ENCODE measurements around the gene KIF24.
"Not testable (repeated sequence)": the region's sequence is repeated elsewhere in the genome, so short reads cannot be mapped to it uniquely, and the experiment has no call there.

Gene KIF24

DNA sequence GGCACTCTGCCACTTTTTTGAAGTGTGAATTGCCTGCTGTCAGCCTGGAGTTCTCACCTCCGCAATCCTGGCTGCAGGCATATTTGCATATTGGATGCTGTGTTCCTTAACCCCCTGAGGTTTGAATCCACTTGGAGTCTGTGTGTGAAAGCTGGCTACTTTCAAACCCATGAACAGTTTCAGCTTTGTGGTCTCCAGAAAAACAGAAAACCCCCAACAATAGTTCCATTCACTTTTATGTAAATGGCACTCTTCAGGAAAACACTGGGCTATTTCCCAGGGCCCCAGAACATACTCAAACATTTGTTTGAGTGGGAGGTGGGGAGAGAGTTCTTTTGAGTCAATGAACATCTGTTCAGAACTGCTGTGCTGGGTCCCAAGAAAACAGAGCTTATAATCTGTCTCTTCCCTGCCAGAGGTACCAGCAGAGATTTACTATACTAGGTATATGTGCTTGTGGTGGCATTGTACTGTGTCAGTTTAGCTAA lies 5.3 kb upstream of the KIF24 start:
- no peak for DNase-seq
- in situ Hi-C loops (cut with MboI; ENCODE audit: low pct_unique_long_range_greater_than_20kb, low sequenced_read_pairs), result no loop called here

DNA sequence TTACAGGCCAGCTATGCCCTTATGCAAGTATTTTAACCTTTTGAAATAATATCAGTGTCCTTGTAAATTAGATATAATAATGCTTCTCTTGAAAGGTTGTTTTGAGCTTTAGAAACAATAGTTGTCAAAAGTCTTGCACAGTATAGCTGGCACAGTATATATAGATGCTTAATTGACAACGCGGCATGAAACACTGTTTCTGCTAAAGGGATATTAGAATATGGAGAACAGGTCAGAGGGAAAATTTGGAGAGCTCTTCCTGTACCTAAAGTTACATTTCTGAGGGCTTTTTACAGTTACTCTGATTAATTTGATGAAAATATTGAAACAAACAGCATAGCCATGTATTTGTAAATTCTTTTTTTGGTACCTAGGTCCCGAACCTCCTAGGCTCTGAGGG lies 4.8 kb upstream of the KIF24 start:
- in situ Hi-C loops (cut with MboI; ENCODE audit: low pct_unique_long_range_greater_than_20kb, low sequenced_read_pairs), result no loop called here
- no peak for DNase-seq

DNA sequence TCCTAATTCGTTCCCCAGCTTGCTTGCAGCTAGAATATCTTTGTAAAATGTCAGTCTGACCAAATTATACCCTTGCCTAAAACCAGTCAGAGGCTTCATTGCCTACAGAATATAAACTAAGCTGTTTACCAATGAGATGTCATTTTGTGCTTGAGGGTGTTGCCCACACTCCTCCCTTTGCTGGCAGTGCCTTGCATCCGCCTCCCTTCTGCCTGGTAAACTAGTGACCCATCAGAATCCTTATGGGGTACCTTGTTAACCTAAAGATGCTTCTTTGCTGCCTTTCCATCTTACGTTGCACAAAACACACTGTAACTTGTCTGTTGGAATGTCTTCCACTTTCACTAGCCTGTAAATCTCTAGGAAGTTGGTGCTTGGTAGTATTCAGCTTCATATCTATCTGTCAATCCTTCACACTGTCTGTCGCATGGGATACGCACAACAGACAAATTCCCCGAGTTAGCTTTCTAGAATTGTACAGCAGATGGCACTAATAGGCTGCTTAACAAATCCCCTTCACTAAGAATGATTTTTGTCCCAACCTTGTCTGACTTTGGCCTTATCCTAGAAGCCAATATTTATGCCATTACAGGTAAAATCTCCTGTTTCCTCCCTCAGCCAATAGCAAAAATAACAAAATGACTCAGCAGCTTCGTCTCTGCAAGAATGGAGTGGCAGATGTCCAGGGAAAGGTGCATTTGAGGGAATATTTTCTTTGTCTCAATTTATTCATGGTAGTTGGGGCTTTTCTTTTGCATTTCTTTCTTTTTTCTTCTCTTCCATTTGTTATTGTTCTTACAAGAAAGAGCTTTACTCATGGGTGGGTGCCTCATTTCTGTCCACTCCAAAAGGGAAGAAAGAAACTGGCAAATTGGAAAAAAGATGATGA lies 3.3 kb upstream of the KIF24 start:
- in situ Hi-C loops (cut with MboI; ENCODE audit: low pct_unique_long_range_greater_than_20kb, low sequenced_read_pairs), result no loop called here
- DNase-seq, result peak; percentile 60

DNA sequence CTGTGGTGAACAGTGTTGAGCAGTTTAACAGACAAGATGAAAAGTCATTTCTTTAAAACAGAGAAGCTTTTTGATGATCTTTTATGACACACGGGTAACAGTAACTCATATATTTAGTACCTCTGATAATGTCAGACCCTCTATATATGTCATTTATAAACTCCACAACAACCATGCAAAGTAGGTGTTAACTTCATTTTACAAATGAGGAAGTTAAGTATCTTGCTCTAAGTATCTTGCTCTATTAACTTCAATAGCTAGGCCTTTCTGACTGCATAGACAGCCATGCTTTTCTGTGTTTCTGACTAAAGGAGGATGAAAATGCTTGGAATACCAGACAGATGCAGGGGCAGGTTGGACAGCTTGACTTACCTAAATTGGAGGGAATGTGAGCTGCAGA lies 2.1 kb upstream of the KIF24 start:
- DNase-seq, result peak; percentile 26
- in situ Hi-C loops (cut with MboI; ENCODE audit: low pct_unique_long_range_greater_than_20kb, low sequenced_read_pairs), result no loop called here

DNA sequence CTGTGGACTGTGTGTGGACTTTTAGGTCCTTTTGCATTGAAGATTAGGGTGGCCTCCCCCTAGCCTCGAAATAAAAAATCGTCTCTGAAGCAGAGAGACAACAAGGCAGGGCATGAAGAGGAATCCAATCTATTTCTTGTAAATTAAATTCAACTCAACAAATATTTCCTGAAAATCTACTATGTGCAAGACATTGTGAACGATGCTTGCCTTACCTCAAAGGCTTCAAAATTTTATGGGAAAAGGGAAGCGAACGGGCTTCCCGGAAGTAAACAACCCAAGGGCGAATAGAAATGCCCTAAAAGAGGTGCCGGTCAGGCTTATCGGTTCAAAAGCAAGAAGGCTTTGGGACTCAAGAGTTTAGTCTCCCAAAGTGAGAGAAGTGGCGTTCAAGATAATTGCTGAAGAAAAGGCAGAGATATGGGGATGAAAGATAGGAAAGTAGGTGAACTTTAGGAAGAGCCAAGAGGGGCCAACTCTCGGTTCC lies 525 bp downstream of the KIF24 start:
- no peak for DNase-seq

DNA sequence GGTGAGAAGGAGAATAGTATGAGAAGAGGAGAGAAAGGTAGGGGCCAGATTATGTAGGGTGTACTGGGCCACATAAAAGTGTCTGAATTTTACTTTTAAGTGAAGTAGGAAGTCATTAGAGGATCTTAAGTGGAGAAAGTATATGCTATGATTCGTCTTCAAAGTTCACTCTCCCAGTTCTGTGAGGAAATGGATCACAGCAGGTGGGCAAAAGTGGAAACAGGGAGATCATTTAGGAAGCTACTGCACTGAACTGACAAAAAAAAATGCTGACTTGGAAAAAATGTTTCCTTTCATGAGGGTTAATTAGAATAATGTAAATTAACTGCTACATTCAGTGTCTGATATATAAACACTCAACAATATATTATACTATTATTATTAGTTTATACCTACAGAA lies 2.4 kb downstream of the KIF24 start:
- DNase-seq, result no peak
- in situ Hi-C loops (cut with MboI; ENCODE audit: low pct_unique_long_range_greater_than_20kb, low sequenced_read_pairs), result no loop called here

More for the DNA sequence above, 525 bp downstream of the KIF24 start:
- in situ Hi-C loops (cut with MboI; ENCODE audit: low pct_unique_long_range_greater_than_20kb, low sequenced_read_pairs), result no loop called here

DNA sequence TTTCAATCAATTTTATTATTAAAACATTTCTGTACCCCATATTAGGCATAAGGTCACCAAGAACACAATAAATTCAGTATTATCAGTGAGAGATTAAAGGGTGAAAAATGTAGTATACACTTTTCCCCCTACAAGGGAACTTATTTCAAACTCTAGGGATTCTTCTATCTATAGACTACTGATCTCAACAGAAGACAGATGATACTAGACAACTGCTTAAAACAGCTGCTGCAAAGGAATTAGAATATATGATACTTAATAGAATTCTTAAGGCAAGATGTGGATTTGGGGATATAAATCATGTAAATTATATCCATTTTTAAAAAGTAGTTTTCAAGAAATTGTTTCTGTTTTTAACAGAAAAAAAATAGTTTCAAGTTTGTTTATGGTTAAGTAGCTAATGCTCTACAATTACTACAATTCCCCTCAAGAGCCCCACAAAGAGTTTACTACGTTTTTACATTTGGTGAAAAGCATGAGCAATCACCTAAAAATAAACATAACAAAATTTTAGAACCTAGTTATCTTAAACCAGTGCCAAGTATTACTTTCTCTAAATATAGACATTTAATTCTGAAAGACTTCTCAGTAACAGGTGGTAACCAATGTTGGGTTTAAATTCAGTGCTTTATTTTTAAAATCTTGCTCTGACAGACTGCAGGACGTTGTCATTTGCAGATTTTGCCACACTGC lies 6.0 kb downstream of the KIF24 start:
- DNase-seq, result no peak
- in situ Hi-C loops (cut with MboI; ENCODE audit: low pct_unique_long_range_greater_than_20kb, low sequenced_read_pairs), result no loop called here

DNA sequence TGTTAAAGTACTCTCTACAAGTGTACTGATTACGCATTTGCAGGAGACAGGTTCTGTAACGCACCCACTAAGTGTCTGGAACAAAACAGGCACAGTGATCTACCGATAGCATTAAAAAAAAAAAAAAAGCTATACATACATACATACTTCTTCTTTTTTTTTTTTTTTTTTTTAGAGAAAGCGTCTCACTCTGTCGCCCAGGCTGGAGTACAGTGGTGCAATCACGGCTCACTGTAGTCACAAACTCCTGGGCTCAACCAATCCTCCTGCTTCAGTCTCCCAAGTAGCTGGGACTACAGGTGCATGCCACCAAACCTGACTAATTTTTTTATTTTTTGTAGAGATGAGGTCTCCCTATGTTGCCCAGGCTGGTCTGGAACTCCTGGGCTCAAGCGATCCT lies 7.6 kb downstream of the KIF24 start:
- in situ Hi-C loops (cut with MboI; ENCODE audit: low pct_unique_long_range_greater_than_20kb, low sequenced_read_pairs), result no loop called here
- DNase-seq, result peak; percentile 74

DNA sequence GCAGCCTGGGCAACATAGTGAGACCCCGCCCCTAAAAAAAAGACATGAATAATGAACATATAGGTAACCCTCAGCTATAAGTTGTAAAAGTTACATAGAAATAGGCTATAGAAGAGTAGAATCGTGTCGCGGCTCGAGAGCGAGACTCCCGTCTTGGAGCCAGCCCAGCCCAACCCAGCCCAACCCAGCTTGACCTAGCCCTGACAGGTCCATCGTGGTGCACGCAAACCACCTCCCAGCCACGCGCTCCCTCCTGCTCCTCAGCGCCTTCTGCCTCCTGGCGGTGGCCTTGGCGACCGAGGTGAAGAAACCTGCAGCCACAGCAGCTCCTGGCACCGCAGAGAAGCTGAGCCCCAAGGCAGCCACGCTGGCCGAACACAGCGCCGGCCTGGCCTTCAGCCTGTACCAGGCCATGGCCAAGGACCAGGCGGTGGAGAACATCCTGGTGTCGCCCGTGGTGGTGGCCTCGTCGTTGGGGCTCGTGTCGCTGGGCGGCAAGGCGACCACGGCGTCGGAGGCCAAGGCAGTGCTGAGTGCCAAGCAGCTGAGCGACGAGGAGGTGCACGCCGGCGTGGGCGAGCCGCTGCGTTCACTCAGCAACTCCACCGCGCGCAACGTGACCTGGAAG lies 10.8 kb downstream of the KIF24 start:
- in situ Hi-C loops (cut with MboI; ENCODE audit: low pct_unique_long_range_greater_than_20kb, low sequenced_read_pairs), result no loop called here

DNA sequence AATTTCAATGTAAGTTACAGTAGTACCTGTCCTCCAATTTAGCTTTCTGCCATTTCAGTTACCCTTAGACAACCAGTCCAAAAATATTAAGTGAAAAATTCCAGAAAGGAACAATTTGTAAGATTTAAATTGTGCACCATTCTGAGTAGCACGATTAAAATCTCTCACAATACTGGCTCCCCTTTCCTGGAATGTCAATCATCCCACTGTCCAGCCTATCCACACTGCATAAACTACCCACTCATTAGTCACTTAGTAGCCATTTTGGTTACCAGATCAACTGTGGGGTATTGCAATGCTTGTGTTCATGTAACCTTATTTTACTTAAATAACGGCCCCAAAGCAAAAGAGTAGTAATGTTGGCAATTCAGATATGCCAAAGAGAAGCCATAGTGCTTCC lies 11.6 kb downstream of the KIF24 start:
- DNase-seq, result no peak
- in situ Hi-C loops (cut with MboI; ENCODE audit: low pct_unique_long_range_greater_than_20kb, low sequenced_read_pairs), result no loop called here

More for the DNA sequence above, 10.8 kb downstream of the KIF24 start:
- DNase-seq, result no peak

DNA sequence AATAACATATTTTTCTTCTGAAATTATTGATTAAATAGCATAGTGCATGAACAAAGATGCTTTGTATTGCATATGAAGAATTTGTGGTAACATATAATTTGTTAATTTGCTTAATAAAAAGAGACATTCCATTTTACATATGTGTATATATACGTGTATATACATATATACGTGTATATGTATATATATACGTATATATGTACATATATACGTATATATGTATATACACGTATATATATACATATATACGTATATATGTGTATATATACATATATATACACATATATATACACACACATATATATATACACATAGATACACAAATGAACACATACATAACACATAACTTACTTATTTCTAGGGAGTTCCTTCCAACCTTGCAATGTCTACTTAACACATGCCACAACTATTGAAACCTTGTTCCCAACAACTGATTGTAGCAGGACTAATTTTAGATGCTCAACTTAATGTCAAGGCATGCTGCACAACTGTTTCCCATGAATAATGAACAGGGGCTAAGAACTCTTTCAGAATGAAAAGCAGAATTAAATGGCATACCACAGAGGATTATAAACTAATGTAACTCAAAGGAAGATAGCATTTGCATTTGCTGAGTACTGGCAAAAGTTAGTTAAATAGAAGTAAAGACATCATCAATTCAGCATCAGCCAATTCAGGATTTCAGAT lies 17.4 kb downstream of the KIF24 start:
- in situ Hi-C loops (cut with MboI; ENCODE audit: low pct_unique_long_range_greater_than_20kb, low sequenced_read_pairs), result no loop called here
- DNase-seq, result no peak

DNA sequence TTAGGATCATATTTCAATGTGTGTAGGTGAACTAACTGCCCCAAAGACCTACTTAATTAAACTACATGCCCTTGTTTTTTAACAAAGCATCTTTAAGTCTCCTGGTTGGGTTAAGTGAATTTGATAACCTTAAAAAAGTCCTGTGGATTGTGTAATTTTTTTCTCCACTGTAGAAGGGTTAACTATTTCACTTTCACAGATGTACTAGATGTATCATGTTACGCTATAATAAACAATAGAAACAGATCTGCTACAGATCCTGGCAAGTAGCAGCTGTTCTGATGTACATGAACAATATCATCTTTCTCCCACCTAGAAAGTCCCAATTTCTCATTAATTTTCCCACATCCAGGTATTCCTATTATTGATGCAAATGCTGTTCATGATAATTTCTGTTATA lies 18.9 kb downstream of the KIF24 start:
- DNase-seq, result no peak
- in situ Hi-C loops (cut with MboI; ENCODE audit: low pct_unique_long_range_greater_than_20kb, low sequenced_read_pairs), result no loop called here

DNA sequence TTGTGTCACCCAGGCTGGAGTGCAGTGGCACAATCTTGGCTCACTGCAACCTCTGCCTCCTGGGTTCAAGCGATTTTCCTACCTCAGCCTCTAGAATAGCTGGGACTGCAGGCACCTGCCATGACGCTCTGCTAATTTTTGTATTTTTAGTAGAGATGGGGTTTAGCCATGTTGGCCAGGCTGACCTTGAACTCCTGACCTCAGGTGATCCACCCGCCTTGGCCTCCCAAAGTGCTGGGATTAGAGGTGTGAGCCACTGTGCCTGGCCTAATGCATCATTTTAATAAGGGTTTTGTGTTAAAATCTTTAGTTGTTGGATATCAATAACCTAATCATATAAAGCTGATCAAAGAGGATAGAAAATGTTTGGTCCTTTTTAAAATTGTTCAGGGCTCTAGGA lies 20.8 kb downstream of the KIF24 start:
- DNase-seq; in situ Hi-C loops (cut with MboI; ENCODE audit: low pct_unique_long_range_greater_than_20kb, low sequenced_read_pairs): not testable (repeated sequence)

DNA sequence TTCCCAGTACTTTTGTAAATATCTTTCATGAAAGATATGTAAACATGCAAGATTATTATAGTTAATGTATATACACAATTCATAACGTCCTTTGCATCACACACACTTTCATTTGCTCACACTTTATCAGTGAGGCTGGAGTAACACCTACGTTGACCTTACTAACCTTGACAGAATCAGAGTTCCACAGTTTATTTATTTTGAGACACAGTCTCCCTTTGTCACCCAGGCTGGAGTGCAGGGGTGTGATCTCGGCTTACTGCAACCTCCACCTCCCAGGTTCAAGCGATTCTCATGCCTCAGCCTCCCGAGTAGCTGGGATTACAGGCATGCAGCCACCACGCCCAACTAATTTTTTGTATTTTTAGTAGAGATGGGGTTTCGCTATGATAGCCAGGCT lies 28.0 kb downstream of the KIF24 start:
- in situ Hi-C loops (cut with MboI; ENCODE audit: low pct_unique_long_range_greater_than_20kb, low sequenced_read_pairs); DNase-seq: not testable (repeated sequence)

DNA sequence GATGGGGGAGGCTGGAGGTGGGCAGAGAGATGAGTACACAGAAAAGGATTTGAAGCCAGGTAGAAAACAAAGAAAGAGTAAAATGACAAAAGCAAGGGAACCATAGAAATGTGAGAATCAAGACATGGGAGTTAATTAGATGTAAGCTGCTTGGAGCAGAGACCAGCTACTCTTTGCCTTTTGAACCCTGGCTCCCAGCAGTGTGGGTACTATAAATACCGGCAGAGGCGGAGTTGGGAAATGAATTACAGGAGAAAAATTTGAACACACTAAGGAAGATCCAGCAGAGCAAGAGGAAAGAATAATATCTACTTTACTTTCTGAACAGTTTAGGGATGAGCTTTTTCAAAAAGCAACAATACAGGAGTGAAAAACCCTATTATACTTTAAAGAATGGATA lies 36.5 kb downstream of the KIF24 start:
- DNase-seq, result no peak
- in situ Hi-C loops (cut with MboI; ENCODE audit: low pct_unique_long_range_greater_than_20kb, low sequenced_read_pairs), result no loop called here

DNA sequence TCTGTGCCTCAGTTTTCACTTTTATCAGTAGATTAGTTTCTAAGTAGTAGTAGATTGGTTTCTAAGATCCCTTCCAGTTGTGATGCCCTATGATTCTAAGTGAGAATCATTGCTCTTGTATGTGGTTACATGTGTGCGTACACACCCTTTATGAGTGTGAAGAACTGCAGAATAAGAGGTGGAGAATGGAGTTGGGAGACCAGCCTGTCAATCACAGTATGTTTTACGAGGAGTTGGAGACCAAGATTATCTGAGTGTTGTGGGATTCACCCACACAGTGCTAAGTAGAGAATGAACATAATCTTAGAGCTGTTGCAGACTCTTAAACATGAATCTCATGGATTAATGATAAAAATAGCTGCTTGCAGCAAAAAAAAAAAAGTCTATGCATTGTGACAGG lies 37.6 kb downstream of the KIF24 start:
- no peak for DNase-seq
- in situ Hi-C loops (cut with MboI; ENCODE audit: low pct_unique_long_range_greater_than_20kb, low sequenced_read_pairs), result no loop called here

DNA sequence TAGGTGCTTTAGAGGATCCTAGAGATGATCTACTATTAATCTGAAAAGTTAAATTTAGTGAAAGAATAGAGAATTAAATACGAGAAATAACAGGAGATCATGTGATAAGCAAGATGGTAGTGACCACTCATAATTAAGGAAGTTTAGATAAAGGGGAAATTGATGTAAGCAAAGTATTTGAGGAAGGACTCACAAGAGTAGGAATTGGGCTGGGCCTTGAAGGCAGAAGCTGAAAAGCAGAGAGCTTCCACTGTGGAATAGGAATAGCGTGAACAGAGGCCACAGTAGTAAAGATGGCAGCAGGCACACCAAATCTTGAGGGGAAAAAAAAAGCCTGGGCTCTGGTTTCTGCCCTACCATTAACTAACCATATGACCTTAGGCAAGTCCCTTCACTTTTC lies 38.0 kb downstream of the KIF24 start:
- in situ Hi-C loops (cut with MboI; ENCODE audit: low pct_unique_long_range_greater_than_20kb, low sequenced_read_pairs), result no loop called here
- DNase-seq, result no peak

DNA sequence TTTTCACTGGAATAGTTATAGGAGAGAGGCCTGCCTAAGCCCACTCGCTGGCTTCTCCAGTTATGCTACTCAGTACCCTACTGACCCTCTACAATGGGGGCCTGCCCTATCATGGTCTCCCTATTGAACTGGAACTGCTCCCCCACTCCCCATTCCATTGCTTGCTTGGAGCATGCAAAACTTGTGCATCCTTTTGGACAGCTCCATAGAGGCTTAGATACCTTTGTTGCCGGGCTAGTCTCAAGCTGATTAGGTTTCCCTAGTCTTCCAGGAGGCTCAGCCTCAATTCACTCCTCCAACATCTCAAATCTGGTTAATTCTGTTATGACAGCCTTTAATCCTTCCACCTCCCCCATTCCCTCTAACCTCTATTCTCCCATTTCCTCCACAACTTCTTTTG lies 39.9 kb downstream of the KIF24 start:
- DNase-seq, result no peak
- in situ Hi-C loops (cut with MboI; ENCODE audit: low pct_unique_long_range_greater_than_20kb, low sequenced_read_pairs), result no loop called here

DNA sequence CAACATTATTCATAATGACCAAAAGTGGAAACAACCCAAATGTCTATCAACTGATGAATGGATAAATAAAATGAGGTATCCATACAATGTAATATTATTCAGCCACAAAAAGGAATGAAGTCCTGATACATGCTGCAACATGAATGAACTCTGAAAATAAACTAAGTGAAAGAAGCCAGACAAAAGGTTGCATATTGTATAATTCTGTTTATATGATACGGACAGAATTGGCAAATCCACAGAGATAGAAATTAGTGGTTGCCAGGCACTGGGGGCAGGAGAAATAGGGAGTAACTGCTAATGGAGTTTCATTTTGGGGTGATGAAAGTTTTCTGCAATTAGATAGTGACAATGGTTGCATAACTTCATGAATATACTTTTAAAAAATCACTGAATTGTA lies 47.0 kb downstream of the KIF24 start:
- DNase-seq, result no peak
- in situ Hi-C loops (cut with MboI; ENCODE audit: low pct_unique_long_range_greater_than_20kb, low sequenced_read_pairs), result no loop called here
